HFFc6 (cell line): ENCODE measurements around the gene SYCP2L. TPM values are rescaled to one million over a fixed set of nuclear protein-coding genes. Genes with fewer than 3 reads are reported as not detected.

Source experiments
- total RNA-seq, 6 experiments: library from RNA; stranded (reverse); fragmentation: NEBNext Ultra II Directional; extraction: Animal tissue kit (Norgen Biotek cat#: 25700); gene quantifications; 2 replicates in 1 of 6; 3 replicates in 5 of 6; pipeline ENCODE4 v1.2.3, GENCODE V29; 2021

SYCP2L gene
- total RNA-seq, 6 experiments from 2014 or later, result not detected

Other genes with a start within 250 kb of the SYCP2L start
- gene C6orf52, start 192.4 kb upstream of the SYCP2L start, total RNA-seq, result not detected
- gene PAK1IP1, start 192.1 kb upstream of the SYCP2L start, total RNA-seq, result 10 to 100 TPM; 18.2 to 23.1 (median 19.4) TPM
- 100 to 1,000 TPM; 140 to 158 (median 145) TPM for gene TMEM14C, start 164.0 kb upstream of the SYCP2L start, total RNA-seq
- gene TMEM14B, start 139.2 kb upstream of the SYCP2L start, total RNA-seq, result 100 to 1,000 TPM in 1 of 6 experiments, 10 to 100 TPM in 5; 82.7 to 113 (median 96.7) TPM
- not detected for gene MAK, start 48.5 kb upstream of the SYCP2L start, total RNA-seq
- gene GCM2, start 5.0 kb upstream of the SYCP2L start, total RNA-seq, result not detected
- under 1 TPM in 3 of 6 experiments, not detected in 3; 0.05 to 0.09 (median 0.05) TPM for gene ELOVL2, start 157.3 kb downstream of the SYCP2L start, total RNA-seq
- 10 to 100 TPM; 11.9 to 16.5 (median 13.3) TPM for gene SMIM13, start 206.8 kb downstream of the SYCP2L start, total RNA-seq
- not detected for gene ERVFRD-1, start 224.7 kb downstream of the SYCP2L start, total RNA-seq